WI38 (cell line): ENCODE measurements around the gene ADSS1.
A peak's percentile ranks its signal among the peaks of the same experiment; 100 is the strongest.

Experiments used
- H3K4me3 ChIP-seq: 2 replicates; pipeline ENCODE4 v1.5.1; 2011; ENCODE audit warnings: low read depth, mild to moderate bottlenecking, control low read depth, low read length
- CTCF ChIP-seq: IDR thresholded peaks from 2 replicates; pipeline ENCODE4 v1.5.1; 2012; ENCODE audit warnings: low read depth, mild to moderate bottlenecking, control low read depth, low read length

ADSS1 gene

DNA sequence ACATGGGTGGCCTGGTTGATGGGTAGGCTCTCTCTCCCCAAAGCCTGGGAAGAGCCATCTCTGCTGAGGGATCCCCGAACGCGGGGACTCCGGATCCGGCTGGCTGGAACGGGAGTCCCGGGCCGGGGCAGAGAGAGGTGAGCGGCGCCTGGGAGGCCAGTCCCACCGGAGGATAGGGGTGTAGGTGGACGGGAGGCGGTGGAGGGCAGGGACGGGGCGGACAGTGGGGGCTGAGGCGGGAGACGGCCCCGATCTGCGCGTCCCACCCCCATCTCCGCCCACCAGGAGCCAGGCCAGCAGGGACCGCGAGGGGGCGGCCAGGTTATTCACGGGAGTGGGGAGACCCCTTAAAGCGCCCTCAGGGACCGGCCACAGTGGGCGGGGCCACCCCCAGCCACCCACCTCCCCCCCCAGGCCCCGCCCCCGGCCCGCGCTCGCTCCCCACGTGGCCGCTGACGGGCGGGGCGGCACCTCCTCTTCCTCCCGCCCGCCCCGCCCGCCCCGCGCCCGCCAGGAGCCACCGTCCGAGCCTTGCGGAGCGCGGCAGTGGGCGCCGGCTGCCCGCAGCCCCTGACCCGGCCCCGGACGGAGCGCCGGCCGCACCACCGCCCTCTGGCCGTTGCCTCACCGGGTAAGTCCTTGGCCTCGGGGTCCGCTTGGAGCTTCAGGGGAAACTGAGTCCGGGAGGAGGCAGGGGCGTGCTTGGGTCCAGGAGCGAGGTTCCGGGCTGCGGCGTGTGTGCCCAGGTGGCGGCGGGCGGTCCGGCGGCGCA, 34.7 kb upstream of the ADSS1 start, which contains the start of gene INF2:
INF2 (plus strand) TSS at position 510 of the 772 bp plus-strand sequence. CDS start 11,748 bp downstream, outside the sequence.
- peak within 1 kb of the TSS; percentile 90 for H3K4me3 ChIP-seq
- TF ChIP-seq CTCF: no peak

DNA sequence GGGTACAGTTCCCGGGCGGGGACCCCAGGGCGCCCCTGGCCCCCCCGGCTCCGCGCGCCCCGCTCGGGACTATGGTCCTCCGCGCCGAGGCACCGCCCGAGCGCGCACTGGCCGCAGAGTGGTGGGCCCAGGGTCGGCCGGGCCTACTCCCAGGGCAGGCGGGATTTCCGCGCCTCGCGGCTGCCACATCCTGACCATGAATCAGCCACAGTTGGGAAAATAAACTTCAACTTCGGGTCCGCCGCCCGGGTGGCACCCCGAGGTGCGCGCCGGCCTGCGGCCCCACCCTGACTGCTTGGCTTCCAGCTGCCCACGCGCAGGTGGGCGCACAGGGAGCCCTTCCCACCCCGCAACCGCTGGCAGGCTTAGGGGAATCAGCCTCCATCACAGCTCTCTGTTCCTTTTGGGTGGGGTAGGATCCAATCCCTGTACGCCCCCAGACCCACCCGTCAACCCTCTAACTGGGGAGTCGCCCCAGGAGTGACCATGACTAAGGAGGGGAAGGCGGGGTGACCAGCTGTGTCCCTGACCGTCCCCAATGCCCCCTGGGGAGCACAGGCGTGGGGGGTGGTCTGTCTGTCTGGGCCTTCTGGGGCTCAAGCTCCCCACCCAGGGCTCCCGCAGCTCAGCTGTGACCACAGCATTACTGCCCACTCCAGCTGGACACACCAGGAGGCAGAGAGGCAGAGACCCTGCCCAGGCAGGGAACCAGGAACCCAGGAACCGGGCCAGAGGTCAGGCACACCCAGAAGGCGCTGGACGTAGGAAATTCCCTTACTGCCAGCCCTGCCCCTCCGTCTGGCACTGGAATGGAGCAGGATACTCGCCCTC, 33.9 kb upstream of the ADSS1 start:
- TF ChIP-seq CTCF: no peak
- H3K4me3 ChIP-seq: peak overlapping the region; percentile 90

DNA sequence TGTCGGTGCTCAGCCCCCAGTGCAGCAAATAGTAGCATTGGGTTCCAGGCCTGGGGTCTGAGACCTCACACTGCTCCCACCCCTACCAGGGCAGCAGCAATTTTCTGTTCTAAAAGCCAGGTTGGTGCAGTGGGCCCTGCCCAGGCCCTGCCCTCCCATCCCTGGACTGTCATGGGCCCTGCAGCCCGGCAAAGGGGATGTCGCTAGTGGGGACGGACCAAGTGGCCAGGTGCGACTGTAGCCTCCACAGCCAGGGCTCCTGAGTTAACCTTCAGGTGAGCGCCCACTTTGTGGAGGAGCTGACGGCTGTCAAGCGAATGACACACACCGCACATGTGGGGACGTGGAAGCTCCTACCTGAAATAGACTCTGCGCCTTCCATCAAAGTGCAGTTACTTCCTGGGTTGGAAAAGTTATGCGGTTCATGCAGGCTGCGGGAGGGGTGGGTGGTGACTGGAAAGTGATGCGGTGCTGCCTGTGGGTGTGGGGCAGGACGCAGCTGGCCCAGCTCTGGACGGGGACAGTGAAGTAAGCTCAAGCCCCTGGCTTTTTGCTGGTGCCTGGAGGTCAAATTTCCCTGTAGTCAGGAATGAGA, 33.1 kb upstream of the ADSS1 start:
- no peak for TF ChIP-seq CTCF
- H3K4me3 ChIP-seq: peak overlapping the region; percentile 90

- no peak for TF ChIP-seq CTCF
- H3K4me3 ChIP-seq: peak overlapping the region; percentile 90; the same call in 1 of the 2 replicates
Measured at GRCh38 chr14:104691546-104692260, 32.3 kb upstream of the ADSS1 start.

DNA sequence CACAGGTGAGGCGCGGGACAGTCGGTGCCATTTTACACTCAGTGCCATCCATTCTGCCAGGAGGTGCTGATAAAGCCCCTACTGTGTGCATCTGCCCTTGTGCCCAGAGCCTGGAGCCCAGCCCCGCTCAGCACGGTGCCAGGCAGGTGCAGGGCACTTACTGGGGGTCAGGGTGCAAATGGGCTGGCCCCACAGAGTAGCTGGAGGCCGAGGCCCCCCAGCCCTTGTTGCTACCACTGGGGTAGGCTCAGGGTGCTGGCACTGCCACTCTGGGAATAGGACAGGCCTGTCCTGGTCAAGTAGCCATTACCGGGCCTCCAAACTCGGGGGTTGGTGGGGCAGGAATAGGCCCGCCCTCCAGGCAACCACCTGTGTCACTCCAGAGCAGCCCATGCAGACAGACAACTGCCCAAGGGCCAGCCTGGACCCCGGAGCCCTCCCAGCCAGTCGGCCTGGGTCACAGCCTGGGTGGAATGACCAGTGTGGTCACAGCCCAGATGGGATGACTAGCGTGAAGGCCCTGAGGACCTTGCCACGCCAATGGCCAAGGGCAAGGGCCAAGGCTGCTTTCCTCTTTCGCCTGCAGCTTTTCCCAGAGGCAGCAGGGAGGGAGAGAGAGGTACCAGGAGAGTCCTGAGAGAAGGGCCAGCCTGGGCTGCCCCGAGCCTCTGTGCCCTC, 31.6 kb upstream of the ADSS1 start:
- no peak for TF ChIP-seq CTCF
- H3K4me3 ChIP-seq: no peak overlapping the region

DNA sequence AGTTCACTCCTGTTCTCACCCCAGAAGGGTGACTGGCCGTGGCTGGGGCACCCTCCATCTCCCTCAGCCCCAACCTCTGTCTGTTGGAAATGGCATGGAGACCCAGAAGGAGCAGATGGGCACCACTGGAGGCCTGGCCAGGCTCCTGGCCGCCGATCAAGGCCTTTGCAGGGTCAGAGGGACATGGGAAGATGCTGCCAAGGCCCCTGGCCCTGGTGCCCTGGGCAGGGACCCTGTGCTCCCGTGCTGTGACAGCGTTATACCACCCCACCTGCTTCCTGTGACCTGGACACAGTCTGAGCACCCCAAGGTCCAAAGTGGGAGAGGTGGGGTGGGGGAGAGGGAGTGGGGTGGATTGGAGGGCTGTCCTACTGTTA, 31.1 kb upstream of the ADSS1 start:
- no peak overlapping the region for H3K4me3 ChIP-seq

More for the DNA sequence above, 31.1 kb upstream of the ADSS1 start:
- TF ChIP-seq CTCF: no peak
